Measurements from ENCODE around the gene GALNT2. TPM values are rescaled to one million over a fixed set of nuclear protein-coding genes. Genes with fewer than 3 reads are reported as not detected.

Gene GALNT2
- total and polyA plus RNA-seq, 10 of the 15 experiments (the other 5 are each of a cell fraction or from before 2014, with no cell fraction given): 0.52 to 27.7 (median 16.3) TPM

DNA sequence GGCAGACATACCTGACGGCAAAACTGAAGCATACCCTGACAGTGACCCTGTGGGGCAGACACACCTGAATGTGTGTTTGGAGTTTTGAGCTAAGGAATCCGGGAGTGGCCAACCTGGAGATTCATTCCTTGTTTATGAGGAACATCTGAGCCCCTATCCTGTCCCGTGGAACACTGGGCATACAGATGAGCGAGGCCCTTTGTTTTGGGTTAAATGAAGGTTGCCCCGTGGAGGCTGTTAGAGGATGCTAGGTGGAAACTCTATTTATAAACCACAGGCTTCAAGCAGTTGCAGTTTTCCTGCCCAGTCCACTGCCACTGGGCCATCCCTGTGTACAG, 18.1 kb downstream of the GALNT2 start:
- SMC1A ChIA-PET (ENCODE audit: uncharacterized antibody, unreplicated experiment): interaction anchor here (0.8 kb wide), 1 partner anchor 15 kb away, joined by 3 read pairs; no protein-coding TSS in a partner anchor
- Histone ChIP-seq H3K9me3 (replicated peaks; ENCODE audit: control insufficient read depth, insufficient read depth, low read length) (no peaks in the 10 kb centered on the region; the same call in 2 of the 3 replicates), H4K20me1 (ENCODE audit: control insufficient read depth, insufficient read depth) (no peaks in the 10 kb centered on the region), H3K4me1 (ENCODE audit: control insufficient read depth, insufficient read depth, low read length) (peaks cover 8% of the 10 kb centered on the region; the same call in 1 of the 2 replicates), H3K27ac (ENCODE audit: control insufficient read depth, insufficient read depth) (no peak overlapping the region), H2AFZ (ENCODE audit: control insufficient read depth, low read depth, low read length) (no peak overlapping the region), H3K79me2 (ENCODE audit: control insufficient read depth, insufficient read depth, low read length) (peaks cover 9% of the 10 kb centered on the region), H3K27me3 (replicated peaks in 1 of 2; ENCODE audit: control insufficient read depth in 2 of 2, insufficient read depth in 2 of 2, low read length in 1 of 2) (no peaks in the 10 kb centered on the region), H3K4me3 (no peak overlapping the region), H3K36me3 (ENCODE audit: control insufficient read depth in 2 of 2, insufficient read depth in 2 of 2, low read length in 1 of 2) (peaks cover 0 to 5% of the 10 kb centered on the region in 2 experiments; a peak in 1 of 4 replicates), H3K9ac (ENCODE audit: control insufficient read depth, insufficient read depth, low read length) (no peak overlapping the region), H3K4me2 (ENCODE audit: control insufficient read depth, insufficient read depth) (no peak overlapping the region)
- TF ChIP-seq, protein P1, sequence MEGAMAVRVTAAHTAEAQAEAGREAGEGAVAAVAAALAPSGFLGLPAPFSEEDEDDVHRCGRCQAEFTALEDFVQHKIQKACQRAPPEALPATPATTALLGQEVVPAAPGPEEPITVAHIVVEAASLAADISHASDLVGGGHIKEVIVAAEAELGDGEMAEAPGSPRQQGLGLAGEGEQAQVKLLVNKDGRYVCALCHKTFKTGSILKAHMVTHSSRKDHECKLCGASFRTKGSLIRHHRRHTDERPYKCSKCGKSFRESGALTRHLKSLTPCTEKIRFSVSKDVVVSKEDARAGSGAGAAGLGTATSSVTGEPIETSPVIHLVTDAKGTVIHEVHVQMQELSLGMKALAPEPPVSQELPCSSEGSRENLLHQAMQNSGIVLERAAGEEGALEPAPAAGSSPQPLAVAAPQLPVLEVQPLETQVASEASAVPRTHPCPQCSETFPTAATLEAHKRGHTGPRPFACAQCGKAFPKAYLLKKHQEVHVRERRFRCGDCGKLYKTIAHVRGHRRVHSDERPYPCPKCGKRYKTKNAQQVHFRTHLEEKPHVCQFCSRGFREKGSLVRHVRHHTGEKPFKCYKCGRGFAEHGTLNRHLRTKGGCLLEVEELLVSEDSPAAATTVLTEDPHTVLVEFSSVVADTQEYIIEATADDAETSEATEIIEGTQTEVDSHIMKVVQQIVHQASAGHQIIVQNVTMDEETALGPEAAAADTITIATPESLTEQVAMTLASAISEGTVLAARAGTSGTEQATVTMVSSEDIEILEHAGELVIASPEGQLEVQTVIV (IDR thresholded peaks at IDR 0.05; ENCODE audit: borderline replicate concordance, partially characterized antibody): no peak
- TF ChIP-seq POU2F2 (IDR thresholded peaks at IDR 0.05; ENCODE audit: borderline replicate concordance, low read depth, low read length): no peak
- TF ChIP-seq TARDBP (IDR thresholded peaks at IDR 0.05; ENCODE audit: borderline replicate concordance): no peak
- no peak for TF ChIP-seq PKNOX1 (IDR thresholded peaks at IDR 0.05)
- TF ChIP-seq CREB1 (IDR thresholded peaks at IDR 0.05; ENCODE audit: low read depth): no peak
- no peak for TF ChIP-seq NRF1 (conservative IDR thresholded peaks at IDR 0.05; ENCODE audit: low read depth, low read length)
- no peak for TF ChIP-seq ZBTB11 (CRISPR knock-in tag; IDR thresholded peaks at IDR 0.05)
- TF ChIP-seq, protein P2, sequence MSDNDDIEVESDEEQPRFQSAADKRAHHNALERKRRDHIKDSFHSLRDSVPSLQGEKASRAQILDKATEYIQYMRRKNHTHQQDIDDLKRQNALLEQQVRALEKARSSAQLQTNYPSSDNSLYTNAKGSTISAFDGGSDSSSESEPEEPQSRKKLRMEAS (IDR thresholded peaks at IDR 0.05; ENCODE audit: low read depth, low read length): no peak
- TF ChIP-seq PBX3 (IDR thresholded peaks at IDR 0.05; ENCODE audit: insufficient replicate concordance, low read depth, low read length): no peak
- BruUV-seq (replicated peaks): no TSS peak
- CTCF ChIA-PET: interaction anchor here (0.6 to 1.2 kb wide), 3 partner anchors 11 to 1260 kb away, joined by 3 read pairs; no protein-coding TSS in a partner anchor
- RAD21 ChIA-PET (ENCODE audit: unreplicated experiment): no interaction called here
- POLR2A ChIA-PET: interaction anchor here (1.1 to 1.3 kb wide), 2 partner anchors 15 to 16 kb away, joined by 3 read pairs; no protein-coding TSS in a partner anchor
- ATAC-seq (no peak), DNase-seq (ENCODE audit: low read depth, low spot score) (no peak), FAIRE-seq (no peak)
- WGBS (ENCODE audit: insufficient coverage, insufficient replicate concordance, low lambda C conversion rate, missing lambda C conversion rate): 80% methylated on average over 5 of the region's 5 CpGs
- in situ Hi-C loops (cut with MboI) (no loop called here), intact Hi-C loops (cut with micrococcal nuclease; ENCODE audit: unreplicated experiment) (no loop called here)
